GM12801 (cell line): ENCODE results near the gene ACP6.

Source experiments
- CTCF ChIP-seq: IDR thresholded peaks from one replicate; pipeline ENCODE4 v1.5.1; 2011; ENCODE audit warnings: control low read depth; ENCODE audit not compliant: insufficient read length; ENCODE audit errors: extremely low read depth

The ACP6 gene

GRCh38 chr1:147626739-147627138 lies 43.6 kb downstream of the ACP6 start:
- TF ChIP-seq CTCF = no peak

GRCh38 chr1:147626291-147626690 lies 44.0 kb downstream of the ACP6 start:
- no peak for TF ChIP-seq CTCF

GRCh38 chr1:147625362-147625995 lies 44.8 kb downstream of the ACP6 start:
- TF ChIP-seq CTCF = no peak

GRCh38 chr1:147624529-147624928 lies 45.8 kb downstream of the ACP6 start:
- no peak for TF ChIP-seq CTCF

- no peak for TF ChIP-seq CTCF
Measured at GRCh38 chr1:147624011-147624410, 46.3 kb downstream of the ACP6 start.

- no peak for TF ChIP-seq CTCF
Measured at GRCh38 chr1:147622731-147623130, 47.6 kb downstream of the ACP6 start.

- no peak for TF ChIP-seq CTCF
Measured at GRCh38 chr1:147620543-147620942, 49.8 kb downstream of the ACP6 start.
